SJSA1 (cell line): ENCODE measurements around the gene RNF214. TPM values are rescaled to one million over a fixed set of nuclear protein-coding genes. Genes with fewer than 3 reads are reported as not detected.
A peak's percentile ranks its signal among the peaks of the same experiment; 100 is the strongest.
"Not testable (repeated sequence)": the region's sequence is repeated elsewhere in the genome, so short reads cannot be mapped to it uniquely, and the experiment has no call there.

Experiments used
- DNase-seq, 2 experiments: peaks; one replicate each; pipeline ENCODE4 v3.0.0-alpha.2; 2015 to 2020; ENCODE audit warnings: low spot score in 2 of 2, low read depth in 1 of 2
- H3K27ac ChIP-seq: fragments of 250-450 bp; sonication (Bioruptor Pico); 2 replicates; pipeline ENCODE4 v1.5.1; 2020; ENCODE audit warnings: mild to moderate bottlenecking, moderate library complexity
- H3K27me3 ChIP-seq: fragments of 250-450 bp; sonication (Bioruptor Pico); replicated peaks from 2 replicates; pipeline ENCODE4 v1.5.1; 2020; ENCODE audit warnings: mild to moderate bottlenecking, moderate library complexity
- H3K36me3 ChIP-seq: fragments of 250-450 bp; sonication (Bioruptor Pico); 2 replicates; pipeline ENCODE4 v1.5.1; 2020; ENCODE audit warnings: mild to moderate bottlenecking
- H3K4me1 ChIP-seq: fragments of 250-450 bp; sonication (Bioruptor Pico); replicated peaks from 2 replicates; pipeline ENCODE4 v1.6.1; 2021; ENCODE audit warnings: mild to moderate bottlenecking
- H3K4me3 ChIP-seq: fragments of 250-450 bp; sonication (Bioruptor Pico); 2 replicates; pipeline ENCODE4 v1.5.1; 2020; ENCODE audit warnings: mild to moderate bottlenecking
- H3K9me3 ChIP-seq: fragments of 250-450 bp; sonication (Bioruptor Pico); replicated peaks from 2 replicates; pipeline ENCODE4 v1.5.1; 2020; ENCODE audit warnings: mild to moderate bottlenecking
- total RNA-seq: library from RNA; depleted of rRNA; stranded (reverse); fragments of >200 nt; shearing (Covaris generic); gene quantifications from 2 replicates; pipeline ENCODE4 v1.2.3, GENCODE V29; 2014; rRNA removed

Gene RNF214
- total RNA-seq = 5.0 and 5.5 TPM in 2 replicates

DNA sequence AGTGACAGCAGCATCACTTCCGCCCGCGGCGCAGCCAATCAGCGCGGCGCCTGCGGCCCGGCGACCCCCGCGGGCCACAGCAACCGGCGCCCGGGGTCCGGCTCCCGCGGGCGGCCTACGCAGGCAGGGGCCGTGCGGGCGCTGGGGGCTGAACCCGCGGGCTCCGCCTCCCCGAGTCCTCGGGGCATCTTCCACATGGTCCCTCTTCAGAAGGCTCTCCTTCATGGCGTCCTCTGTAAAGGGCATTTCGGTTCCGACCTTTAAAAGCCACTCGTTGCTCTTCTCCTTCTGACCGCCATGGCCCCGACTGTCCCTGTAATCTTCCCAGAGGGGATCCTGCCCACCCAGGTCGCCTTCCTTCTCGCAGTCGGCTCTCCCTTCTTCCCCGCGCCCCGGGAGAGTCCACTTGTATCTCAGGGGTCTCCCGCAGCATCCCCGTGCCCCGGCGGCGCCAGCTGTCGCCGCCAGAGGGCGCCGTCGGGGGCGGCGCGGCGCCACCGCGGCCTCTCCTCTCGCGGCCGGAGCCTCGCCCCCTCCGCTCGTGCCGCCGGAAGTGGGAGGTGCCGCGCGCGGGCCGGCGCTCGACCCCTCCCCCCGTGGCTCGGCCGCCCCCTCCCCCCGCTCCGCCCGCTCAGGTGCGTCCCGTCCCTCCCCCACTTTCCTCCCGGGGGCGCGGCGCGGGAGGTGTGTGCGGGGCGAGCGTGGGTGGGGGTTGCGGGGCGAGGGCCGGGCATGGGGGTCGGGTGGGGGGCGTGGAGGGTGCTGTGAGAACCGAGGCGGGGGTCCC, at the start of gene RNF214:
Gene RNF214, plus strand, starts transcription at position 580 of the 787 bp plus-strand sequence. CDS start 1,602 bp downstream, outside the sequence.
- H3K4me3 ChIP-seq = peak within 1 kb of the TSS; percentile 86
- DNase-seq = peak; percentile 59 to 71
- H3K9me3 ChIP-seq = no peaks in the 10 kb centered on the region
- peaks cover 16% of the 10 kb centered on the region for H3K36me3 ChIP-seq
- no peaks in the 10 kb centered on the region for H3K27me3 ChIP-seq
- H3K27ac ChIP-seq = peak within 1 kb of the TSS; percentile 78
- peaks cover 7% of the 10 kb centered on the region for H3K4me1 ChIP-seq

DNA sequence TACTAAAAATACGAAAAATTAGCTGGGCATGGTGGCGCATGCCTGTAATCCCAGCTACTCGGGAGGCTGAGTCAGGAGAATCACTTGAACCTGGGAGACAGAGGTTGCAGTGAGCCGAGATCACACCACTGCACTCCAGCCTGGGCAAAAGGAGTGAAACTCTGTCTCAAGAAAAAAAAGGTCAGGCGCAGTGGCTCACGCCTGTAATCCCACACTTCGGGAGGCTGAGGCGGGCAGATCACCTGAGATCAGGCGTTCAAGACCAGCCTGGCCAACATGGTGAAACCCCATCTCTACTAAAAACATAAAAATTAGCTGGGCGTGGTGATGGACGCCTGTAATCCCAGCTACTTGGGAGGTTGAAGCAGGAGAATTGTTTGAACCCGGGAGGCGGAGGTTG, 49.3 kb upstream of the RNF214 start:
- H3K27ac ChIP-seq, H3K9me3 ChIP-seq, H3K27me3 ChIP-seq, H3K4me3 ChIP-seq, DNase-seq, H3K4me1 ChIP-seq, H3K36me3 ChIP-seq: not testable (repeated sequence)

DNA sequence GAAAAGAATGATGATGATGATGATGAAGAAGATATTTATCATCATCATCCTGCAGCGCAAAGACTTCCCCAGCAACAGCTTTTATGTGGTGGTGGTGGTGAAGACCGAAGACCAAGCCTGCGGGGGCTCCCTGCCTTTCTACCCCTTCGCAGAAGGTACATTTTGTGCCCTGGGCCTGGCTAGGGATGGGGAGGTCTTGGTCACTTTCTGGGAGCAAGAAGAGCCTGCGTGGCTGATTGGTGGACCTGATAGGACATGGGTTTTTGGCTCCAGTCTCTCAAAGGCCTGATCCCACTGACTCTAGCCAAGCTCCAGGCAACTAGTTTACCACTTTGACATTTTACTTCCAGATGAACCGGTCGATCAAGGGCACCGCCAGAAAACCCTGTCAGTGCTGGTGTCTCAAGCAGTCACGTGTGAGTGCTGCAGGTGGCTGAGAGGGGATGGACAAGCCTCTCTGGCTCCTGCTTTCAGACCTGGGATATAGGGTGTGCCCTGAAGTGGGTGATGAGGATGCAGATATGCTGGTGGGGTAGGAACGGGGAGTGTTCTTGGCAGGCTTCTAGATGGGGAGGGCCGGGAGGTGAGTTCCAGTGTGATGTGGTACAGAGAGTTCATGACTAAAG, 48.6 kb upstream of the RNF214 start:
- Histone ChIP-seq H3K36me3 (no peaks in the 10 kb centered on the region), H3K4me3 (no peak overlapping the region), H3K9me3 (no peaks in the 10 kb centered on the region), H3K27ac (no peak overlapping the region), H3K4me1 (peaks cover 9% of the 10 kb centered on the region), H3K27me3 (no peaks in the 10 kb centered on the region)
- DNase-seq = no peak

DNA sequence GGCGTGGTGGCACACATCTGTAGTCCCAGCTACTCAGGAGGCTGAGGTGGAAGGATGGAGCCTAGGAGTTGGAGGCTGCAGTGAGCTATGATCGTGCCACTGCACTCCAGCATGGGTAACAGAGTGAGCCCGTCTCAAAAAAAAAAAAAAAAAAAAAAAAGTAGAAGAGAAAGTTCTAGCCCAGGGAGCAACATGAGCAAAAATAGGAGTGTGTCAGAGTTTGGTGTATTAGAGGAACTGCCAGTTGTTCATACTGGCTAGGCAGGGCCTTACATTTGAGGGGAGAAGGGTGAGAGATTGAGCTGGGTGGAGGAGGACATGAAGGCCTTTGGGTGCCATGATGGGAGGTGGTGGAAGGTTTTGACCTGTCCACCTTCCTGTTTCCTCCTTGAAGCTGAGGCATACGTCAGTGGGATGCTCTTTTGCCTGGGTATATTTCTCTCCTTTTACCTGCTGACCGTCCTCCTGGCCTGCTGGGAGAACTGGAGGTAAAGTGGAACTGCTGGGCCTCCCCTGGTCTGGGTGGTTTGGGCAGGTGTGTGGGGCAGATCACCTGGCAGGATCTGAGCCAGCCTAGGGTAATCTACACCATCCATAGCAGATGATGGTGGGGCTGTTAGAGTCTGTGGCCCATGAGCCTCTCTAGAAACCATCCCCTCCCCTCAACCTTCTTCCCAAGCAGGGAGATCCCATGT, 46.6 kb upstream of the RNF214 start:
- Histone ChIP-seq H3K27ac (no peak overlapping the region), H3K9me3 (no peaks in the 10 kb centered on the region), H3K36me3 (no peaks in the 10 kb centered on the region), H3K27me3 (no peaks in the 10 kb centered on the region), H3K4me1 (no peaks in the 10 kb centered on the region), H3K4me3 (no peak overlapping the region)
- peak in 1 of 2 experiments; percentile 14 for DNase-seq

DNA sequence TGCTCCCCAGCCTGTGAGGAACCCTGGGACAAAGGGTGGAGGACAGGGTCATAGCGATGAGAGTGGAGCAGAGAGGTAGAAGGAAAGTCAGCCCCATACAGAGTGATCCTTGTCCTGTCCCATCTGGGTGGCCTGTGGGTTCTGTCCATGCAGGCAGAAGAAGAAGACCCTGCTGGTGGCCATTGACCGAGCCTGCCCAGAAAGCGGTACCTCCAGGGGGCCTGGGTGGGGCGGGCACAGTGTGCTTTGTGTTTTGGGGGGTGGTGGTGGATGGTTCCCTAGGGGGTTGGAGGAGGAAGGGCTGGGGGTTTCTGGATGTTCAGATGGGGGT, 46.1 kb upstream of the RNF214 start:
- DNase-seq = no peak
- no peaks in the 10 kb centered on the region for H3K36me3 ChIP-seq

DNA sequence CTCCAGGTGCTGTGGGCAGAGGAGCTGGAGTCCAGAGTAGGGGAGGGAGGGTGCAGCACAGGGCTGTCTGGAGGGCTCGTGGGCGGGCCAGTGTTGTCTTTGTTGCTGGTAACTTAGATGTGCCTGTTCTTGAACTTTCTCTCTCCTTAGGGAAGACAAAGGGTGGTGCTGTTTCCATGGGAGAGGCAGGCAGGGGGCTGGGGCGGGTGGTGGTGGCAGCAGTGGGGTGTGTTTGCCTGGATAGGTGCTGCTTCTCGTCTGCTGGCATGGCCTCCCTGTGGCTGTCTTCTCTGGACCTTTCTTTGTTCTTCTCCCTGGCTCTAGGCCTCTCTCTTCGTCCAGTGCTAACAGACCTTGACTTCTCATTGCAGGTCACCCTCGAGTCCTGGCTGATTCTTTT, 45.5 kb upstream of the RNF214 start:
- H3K9me3 ChIP-seq = no peaks in the 10 kb centered on the region
- no peak overlapping the region for H3K4me3 ChIP-seq
- no peaks in the 10 kb centered on the region for H3K27me3 ChIP-seq
- H3K27ac ChIP-seq = no peak overlapping the region
- H3K36me3 ChIP-seq = no peaks in the 10 kb centered on the region
- no peaks in the 10 kb centered on the region for H3K4me1 ChIP-seq
- peak in 1 of 2 experiments; percentile 5 for DNase-seq

More for the DNA sequence above, 46.1 kb upstream of the RNF214 start:
- Histone ChIP-seq H3K27me3 (no peaks in the 10 kb centered on the region), H3K4me1 (no peaks in the 10 kb centered on the region), H3K9me3 (no peaks in the 10 kb centered on the region), H3K4me3 (no peak overlapping the region), H3K27ac (no peak overlapping the region)

DNA sequence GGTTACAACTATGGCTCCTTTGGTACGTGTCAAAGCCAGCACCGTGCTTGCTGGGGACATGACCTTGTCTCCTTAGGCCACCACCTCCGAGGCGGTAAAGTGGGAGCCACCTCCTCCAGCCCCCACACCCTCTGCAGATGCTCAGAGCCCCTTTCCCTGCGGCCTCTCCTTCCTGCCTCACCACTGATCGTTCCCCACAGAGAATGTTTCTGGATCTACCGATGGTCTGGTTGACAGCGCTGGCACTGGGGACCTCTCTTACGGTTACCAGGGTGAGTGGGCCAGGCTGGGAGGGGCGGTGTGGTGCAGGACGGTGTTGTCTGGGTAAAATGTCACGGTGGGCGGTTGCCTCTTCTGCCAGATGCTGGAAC, 45.1 kb upstream of the RNF214 start:
- H3K4me1 ChIP-seq = no peaks in the 10 kb centered on the region
- H3K27ac ChIP-seq = no peak overlapping the region
- no peak for DNase-seq
- H3K4me3 ChIP-seq = no peak overlapping the region
- no peaks in the 10 kb centered on the region for H3K9me3 ChIP-seq
- no peaks in the 10 kb centered on the region for H3K27me3 ChIP-seq
- no peaks in the 10 kb centered on the region for H3K36me3 ChIP-seq

DNA sequence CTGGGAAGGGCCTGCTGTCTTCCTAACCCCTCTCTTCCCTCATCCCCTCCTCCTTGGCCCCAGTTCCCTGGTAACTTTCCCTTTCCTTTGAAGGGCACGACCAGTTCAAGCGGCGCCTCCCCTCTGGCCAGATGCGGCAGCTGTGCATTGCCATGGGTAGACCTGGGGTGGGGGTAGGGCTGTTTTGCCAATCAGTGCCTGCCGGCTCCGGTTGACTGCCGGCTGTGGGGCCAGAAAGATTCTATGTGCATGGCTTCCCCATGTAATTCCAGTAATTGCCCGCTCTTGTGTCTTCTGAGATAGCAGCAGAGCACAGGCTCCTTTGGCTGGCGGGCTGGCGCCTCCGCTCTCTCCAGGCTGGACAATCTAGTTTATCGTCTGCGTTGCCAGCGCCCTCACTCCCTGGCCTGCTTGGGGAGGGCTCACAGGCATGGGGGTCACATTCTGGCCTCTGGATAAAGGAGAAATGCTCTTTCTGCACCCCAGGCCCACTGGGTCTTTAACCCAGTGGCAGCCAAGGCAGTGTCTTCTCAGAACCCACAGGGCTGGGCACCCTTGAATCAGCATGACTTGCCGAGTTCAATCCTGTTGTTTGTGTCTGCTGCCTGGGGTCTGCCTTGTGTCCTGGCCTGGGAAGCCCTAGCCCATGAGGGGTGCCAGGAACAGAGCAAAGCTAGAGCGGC, 44.5 kb upstream of the RNF214 start:
- H3K36me3 ChIP-seq = no peaks in the 10 kb centered on the region
- H3K27ac ChIP-seq = no peak overlapping the region
- no peak overlapping the region for H3K4me3 ChIP-seq
- no peaks in the 10 kb centered on the region for H3K4me1 ChIP-seq
- H3K9me3 ChIP-seq = no peaks in the 10 kb centered on the region
- peak in 1 of 2 experiments; percentile 5 for DNase-seq
- H3K27me3 ChIP-seq = no peaks in the 10 kb centered on the region

DNA sequence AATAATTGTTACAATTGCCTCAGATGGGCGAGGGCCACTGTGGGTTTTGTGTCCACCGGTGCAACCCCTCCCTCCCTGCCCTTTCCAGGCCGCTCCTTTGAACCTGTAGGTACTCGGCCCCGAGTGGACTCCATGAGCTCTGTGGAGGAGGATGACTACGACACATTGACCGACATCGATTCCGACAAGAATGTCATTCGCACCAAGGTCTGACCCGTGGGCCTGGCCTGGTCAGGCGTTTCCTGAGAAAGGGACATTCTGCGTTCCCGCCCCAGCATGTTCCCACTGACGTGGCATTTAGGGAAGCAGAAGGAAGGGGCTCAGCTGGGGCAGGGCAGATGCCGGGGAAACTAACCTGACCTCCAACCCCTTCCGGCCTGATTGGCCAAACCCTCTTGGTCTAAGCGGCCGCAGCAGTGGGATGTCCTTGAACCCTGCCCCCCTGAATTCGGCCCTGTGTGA, 43.8 kb upstream of the RNF214 start:
- DNase-seq = no peak
- H3K27me3 ChIP-seq = no peaks in the 10 kb centered on the region
- no peak overlapping the region for H3K4me3 ChIP-seq
- no peaks in the 10 kb centered on the region for H3K9me3 ChIP-seq
- H3K27ac ChIP-seq = no peak overlapping the region
- no peaks in the 10 kb centered on the region for H3K36me3 ChIP-seq
- H3K4me1 ChIP-seq = no peaks in the 10 kb centered on the region

DNA sequence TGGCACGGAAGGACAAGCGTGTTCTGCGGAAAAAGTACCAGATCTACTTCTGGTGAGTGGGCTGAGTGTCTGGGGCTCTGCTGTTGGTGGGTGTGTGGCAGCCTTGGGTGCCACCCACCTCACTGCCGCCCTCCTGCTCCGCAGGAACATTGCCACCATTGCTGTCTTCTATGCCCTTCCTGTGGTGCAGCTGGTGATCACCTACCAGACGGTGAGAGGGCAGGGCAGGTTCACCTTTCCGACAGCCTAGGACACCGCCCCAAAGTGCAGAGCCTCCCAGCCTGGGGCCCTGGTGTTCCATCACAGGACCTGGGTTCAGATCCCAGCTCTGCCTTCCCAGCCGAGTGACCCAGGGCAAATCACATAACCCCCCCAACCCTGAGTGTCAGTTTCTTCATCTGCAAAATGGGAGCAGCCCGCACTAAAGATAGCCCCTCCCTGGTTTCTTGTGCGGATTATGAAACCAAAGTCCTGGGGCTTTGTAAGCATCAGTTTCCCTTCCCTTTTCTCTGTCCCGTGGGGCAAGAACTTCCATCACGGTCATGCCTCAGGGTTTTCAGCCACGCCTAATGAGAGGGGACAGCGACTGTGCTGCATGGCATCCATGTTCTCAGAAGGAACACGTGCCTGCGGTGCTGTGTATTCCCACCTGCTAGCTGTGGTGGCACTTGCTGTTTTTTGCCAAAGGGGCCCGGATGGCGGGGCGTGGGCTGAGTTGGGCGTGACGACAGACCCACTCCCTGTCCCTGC, 43.1 kb upstream of the RNF214 start:
- H3K27ac ChIP-seq = no peak overlapping the region
- H3K4me3 ChIP-seq = no peak overlapping the region
- no peaks in the 10 kb centered on the region for H3K4me1 ChIP-seq
- H3K9me3 ChIP-seq = no peaks in the 10 kb centered on the region
- no peaks in the 10 kb centered on the region for H3K27me3 ChIP-seq
- peak in 1 of 2 experiments; percentile 11 for DNase-seq
- no peaks in the 10 kb centered on the region for H3K36me3 ChIP-seq

DNA sequence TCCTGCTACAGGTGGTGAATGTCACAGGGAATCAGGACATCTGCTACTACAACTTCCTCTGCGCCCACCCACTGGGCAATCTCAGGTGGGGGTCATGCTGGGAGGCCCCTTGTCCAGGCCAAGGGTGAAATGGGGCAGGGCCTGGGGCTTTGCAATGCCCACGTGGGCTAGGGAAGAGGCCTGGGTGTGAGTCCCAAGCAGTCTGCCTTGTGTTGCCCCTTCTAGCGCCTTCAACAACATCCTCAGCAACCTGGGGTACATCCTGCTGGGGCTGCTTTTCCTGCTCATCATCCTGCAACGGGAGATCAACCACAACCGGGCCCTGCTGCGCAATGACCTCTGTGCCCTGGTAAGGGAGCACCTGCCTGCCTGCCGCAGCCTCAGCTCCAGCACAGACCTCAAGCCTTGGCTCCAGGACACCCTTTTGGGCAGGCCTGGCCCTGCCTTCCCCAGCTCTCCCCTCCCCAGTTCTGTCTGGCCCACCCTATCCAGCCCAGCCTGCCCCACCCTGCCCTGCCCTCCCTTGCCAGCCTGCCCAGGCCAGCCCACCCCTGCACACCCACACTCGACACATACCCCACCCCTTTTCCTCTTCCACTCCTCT, 42.4 kb upstream of the RNF214 start:
- peak in 1 of 2 experiments; percentile 19 for DNase-seq
- H3K9me3 ChIP-seq = no peaks in the 10 kb centered on the region
- no peaks in the 10 kb centered on the region for H3K4me1 ChIP-seq
- H3K27ac ChIP-seq = no peak overlapping the region
- H3K36me3 ChIP-seq = no peaks in the 10 kb centered on the region
- H3K4me3 ChIP-seq = no peak overlapping the region
- H3K27me3 ChIP-seq = no peaks in the 10 kb centered on the region

DNA sequence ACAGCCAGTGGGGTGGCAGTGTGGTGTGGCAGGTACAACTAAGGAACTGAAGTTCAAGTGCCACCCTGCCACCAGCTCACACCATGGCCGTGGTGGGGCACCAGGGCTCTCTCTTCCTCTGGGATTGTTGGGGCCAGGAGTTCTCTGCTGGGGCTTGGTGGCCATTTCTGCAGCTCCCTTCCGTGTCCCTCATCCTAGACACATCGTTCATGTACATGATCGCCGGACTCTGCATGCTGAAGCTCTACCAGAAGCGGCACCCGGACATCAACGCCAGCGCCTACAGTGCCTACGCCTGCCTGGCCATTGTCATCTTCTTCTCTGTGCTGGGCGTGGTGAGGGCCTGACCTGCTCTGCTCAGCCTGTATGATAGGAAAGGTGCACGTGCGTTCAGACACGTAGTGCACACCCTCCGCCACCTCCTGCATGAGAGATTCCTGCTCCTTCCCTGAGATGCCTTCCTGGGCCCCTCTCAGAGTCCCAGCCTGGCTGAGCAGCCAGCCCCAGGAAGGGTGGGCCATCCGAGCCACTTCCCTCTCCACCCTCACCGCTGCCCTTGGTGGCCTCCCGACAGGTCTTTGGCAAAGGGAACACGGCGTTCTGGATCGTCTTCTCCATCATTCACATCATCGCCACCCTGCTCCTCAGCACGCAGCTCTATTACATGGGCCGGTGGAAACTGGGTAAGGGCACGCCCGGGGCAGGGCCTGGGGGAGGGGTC, 40.6 kb upstream of the RNF214 start:
- Histone ChIP-seq H3K36me3 (no peaks in the 10 kb centered on the region), H3K27ac (no peak overlapping the region), H3K4me1 (no peaks in the 10 kb centered on the region), H3K27me3 (no peaks in the 10 kb centered on the region), H3K4me3 (no peak overlapping the region), H3K9me3 (no peaks in the 10 kb centered on the region)
- no peak for DNase-seq
